A673 (cell line): ENCODE results near the gene WNK1. TPM values are rescaled to one million over a fixed set of nuclear protein-coding genes. Genes with fewer than 3 reads are reported as not detected.

Experiments
- BruUV-seq: library from RNA; stranded (reverse); fragments of 400-500 nt; replicated peaks from 2 replicates; lab custom pipeline; 2021; lab: Mats Ljungman, UMichigan
- CTCF ChIA-PET: fragments of 300-600 bp; sonication (Branson Sonifier 250); formaldehyde crosslinking; loops from one replicate; lab custom pipeline; 2022; ENCODE audit warnings: antibody characterized with exemption; lab: Charles Lee
- POLR2A ChIA-PET: fragments of 300-600 bp; sonication (Branson Sonifier 250); formaldehyde crosslinking; loops from one replicate; lab custom pipeline; 2022; ENCODE audit warnings: antibody characterized with exemption; ENCODE audit not compliant: low non-redundant PET; lab: Charles Lee
- DNase-seq: peaks from one replicate; pipeline ENCODE4 v3.0.0-alpha.2; 2015; ENCODE audit warnings: low spot score
- H3K27ac ChIP-seq: fragments of 200-600 bp; sonication (generic); 2 replicates; pipeline ENCODE4 v1.5.1; 2016; ENCODE audit warnings: mixed run types, low read depth, mild to moderate bottlenecking, mixed read lengths, antibody characterized with exemption, low read length; ENCODE audit not compliant: poor library complexity, severe bottlenecking
- H3K27me3 ChIP-seq: fragments of 200-600 bp; sonication (generic); replicated peaks from 2 replicates; pipeline ENCODE4 v1.6.1; 2017; ENCODE audit warnings: mixed run types, low read depth, mild to moderate bottlenecking, mixed read lengths, antibody characterized with exemption, low read length; ENCODE audit not compliant: insufficient read depth, poor library complexity
- H3K36me3 ChIP-seq: fragments of 200-600 bp; sonication (generic); 2 replicates; pipeline ENCODE4 v1.6.1; 2016; ENCODE audit warnings: mixed run types, mild to moderate bottlenecking, mixed read lengths, antibody characterized with exemption, low read length; ENCODE audit not compliant: insufficient read depth, poor library complexity, severe bottlenecking
- H3K4me1 ChIP-seq: fragments of 200-600 bp; sonication (generic); 2 replicates; pipeline ENCODE4 v1.6.1; 2017; ENCODE audit warnings: mixed run types, mild to moderate bottlenecking, mixed read lengths, antibody characterized with exemption, low read length; ENCODE audit not compliant: insufficient read depth, poor library complexity, severe bottlenecking
- H3K4me3 ChIP-seq: fragments of 200-600 bp; sonication (generic); 2 replicates; pipeline ENCODE4 v1.5.1; 2016; ENCODE audit warnings: low read depth, mixed run types, mild to moderate bottlenecking, mixed read lengths, low read length; ENCODE audit not compliant: poor library complexity, severe bottlenecking
- H3K9me3 ChIP-seq: fragments of 200-600 bp; sonication (generic); 2 replicates; pipeline ENCODE4 v1.6.1; 2016; ENCODE audit warnings: mixed run types, low read depth, mild to moderate bottlenecking, mixed read lengths, antibody characterized with exemption, low read length; ENCODE audit not compliant: poor library complexity, severe bottlenecking
- EZH2 ChIP-seq: fragments of 200-600 bp; sonication (generic); IDR thresholded peaks from 2 replicates; pipeline ENCODE4 v1.6.1; 2017; ENCODE audit warnings: borderline replicate concordance, low read depth, mild to moderate bottlenecking, mixed read lengths, antibody characterized with exemption, low read length; ENCODE audit not compliant: poor library complexity, severe bottlenecking
- intact Hi-C: fragments of 100-400 bp; cut with micrococcal nuclease; formaldehyde crosslinking; loops from one replicate; pipeline ENCODE4 v1.10.0; 2022; ENCODE audit not compliant: unreplicated experiment
- total RNA-seq: library from RNA; stranded (reverse); gene quantifications from 2 replicates; pipeline ENCODE4 v1.2.3, GENCODE V29; 2021
- TF ChIP-seq, protein P1 (sequence below): fragments of 300-800, 200-600 bp; sonication (generic); conservative IDR thresholded peaks from 2 replicates; pipeline ENCODE4 v1.5.1; 2017; ENCODE audit warnings: low read depth, mild to moderate bottlenecking, antibody characterized with exemption, low read length, moderate library complexity, mixed read lengths

WNK1 gene
- total RNA-seq, 1 experiment from 2014 or later, result 161 TPM

DNA sequence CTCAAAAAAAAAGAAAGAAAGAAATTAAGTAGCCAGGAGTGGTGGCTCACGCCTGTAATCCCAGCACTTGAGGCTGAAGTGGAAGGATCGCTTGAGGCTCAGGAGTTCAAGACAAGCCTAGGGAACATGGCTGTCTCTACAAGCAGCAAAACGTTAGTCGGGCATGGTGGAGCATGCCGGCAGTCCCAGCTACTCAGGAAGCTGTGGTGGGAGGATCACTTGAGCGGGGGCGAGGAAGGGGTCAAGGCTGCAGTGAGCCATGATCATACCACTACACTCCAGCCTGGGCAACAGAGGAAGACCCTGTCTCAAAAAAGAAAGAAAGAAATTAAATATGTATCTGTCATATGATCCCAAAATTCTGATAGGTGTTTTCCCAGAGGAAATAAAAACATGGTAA is 191.8 kb downstream of the WNK1 start:
- no TSS peak for BruUV-seq
- POLR2A ChIA-PET, result no interaction called here

DNA sequence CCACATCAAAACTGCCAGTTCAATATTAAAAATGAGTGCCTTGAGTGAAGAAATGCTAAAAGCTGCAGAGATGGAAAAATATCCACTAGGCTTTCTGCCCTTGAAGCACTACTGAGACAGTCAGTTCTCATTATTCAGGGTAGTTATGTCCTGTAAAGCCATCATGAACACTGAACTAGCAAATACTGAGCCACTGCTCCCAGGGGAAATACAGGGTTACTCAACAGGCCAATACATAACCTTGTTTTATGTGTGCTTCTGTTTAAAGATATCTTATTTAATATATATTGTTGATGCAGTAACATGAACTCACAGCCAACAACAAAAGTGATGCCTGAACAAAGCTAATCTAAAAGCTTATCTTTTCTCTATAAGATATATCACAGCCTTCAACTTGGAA is 193.8 kb downstream of the WNK1 start:
- Histone ChIP-seq H3K4me3 (no peak overlapping the region), H3K4me1 (no peaks in the 10 kb centered on the region), H3K9me3 (no peaks in the 10 kb centered on the region), H3K27me3 (no peaks in the 10 kb centered on the region), H3K27ac (peak overlapping the region; percentile 4), H3K36me3 (peaks cover 9% of the 10 kb centered on the region)
- no peak for TF ChIP-seq EZH2
- TF ChIP-seq, protein P1, sequence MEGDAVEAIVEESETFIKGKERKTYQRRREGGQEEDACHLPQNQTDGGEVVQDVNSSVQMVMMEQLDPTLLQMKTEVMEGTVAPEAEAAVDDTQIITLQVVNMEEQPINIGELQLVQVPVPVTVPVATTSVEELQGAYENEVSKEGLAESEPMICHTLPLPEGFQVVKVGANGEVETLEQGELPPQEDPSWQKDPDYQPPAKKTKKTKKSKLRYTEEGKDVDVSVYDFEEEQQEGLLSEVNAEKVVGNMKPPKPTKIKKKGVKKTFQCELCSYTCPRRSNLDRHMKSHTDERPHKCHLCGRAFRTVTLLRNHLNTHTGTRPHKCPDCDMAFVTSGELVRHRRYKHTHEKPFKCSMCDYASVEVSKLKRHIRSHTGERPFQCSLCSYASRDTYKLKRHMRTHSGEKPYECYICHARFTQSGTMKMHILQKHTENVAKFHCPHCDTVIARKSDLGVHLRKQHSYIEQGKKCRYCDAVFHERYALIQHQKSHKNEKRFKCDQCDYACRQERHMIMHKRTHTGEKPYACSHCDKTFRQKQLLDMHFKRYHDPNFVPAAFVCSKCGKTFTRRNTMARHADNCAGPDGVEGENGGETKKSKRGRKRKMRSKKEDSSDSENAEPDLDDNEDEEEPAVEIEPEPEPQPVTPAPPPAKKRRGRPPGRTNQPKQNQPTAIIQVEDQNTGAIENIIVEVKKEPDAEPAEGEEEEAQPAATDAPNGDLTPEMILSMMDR, result no peak
- POLR2A ChIA-PET, result no interaction called here
- CTCF ChIA-PET, result no interaction called here
- DNase-seq, result no peak
- BruUV-seq, result no TSS peak
- intact Hi-C loops, result loop anchor here (5.0 kb wide), 3 partner anchors 129 to 636 kb away; no protein-coding TSS in a partner anchor

More for the DNA sequence above, 191.8 kb downstream of the WNK1 start:
- Histone ChIP-seq H3K4me1 (no peaks in the 10 kb centered on the region), H3K27ac (no peak overlapping the region), H3K27me3 (no peaks in the 10 kb centered on the region), H3K9me3 (no peaks in the 10 kb centered on the region), H3K36me3 (peaks cover 16% of the 10 kb centered on the region), H3K4me3 (no peak overlapping the region)
- intact Hi-C loops, result no loop called here
- DNase-seq, result no peak
- CTCF ChIA-PET, result no interaction called here
- no peak for TF ChIP-seq EZH2
- TF ChIP-seq, protein P1, result no peak

DNA sequence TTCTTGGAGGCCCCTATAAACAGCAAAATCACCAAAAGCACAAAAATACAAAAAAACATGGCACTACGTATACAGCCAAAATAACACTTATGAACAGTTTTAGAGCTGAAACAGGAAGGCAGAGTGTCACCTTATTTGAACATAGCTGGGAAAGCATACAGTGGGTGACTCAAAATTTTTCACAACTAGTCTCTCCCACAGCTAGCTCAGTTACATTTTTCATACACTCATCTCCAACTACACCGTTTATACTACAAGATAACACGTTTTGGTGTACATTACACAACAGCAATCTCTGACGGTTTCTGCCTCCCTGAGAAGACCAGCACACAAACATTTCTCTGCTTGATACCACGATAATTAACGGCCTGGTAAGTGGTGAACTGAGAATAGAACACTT is 194.3 kb downstream of the WNK1 start:
- no TSS peak for BruUV-seq

More for the DNA sequence above, 194.3 kb downstream of the WNK1 start:
- CTCF ChIA-PET, result no interaction called here
- Histone ChIP-seq H3K4me1 (no peaks in the 10 kb centered on the region), H3K27ac (peak overlapping the region; percentile 4), H3K36me3 (peaks cover 9% of the 10 kb centered on the region), H3K9me3 (no peaks in the 10 kb centered on the region), H3K4me3 (no peak overlapping the region), H3K27me3 (no peaks in the 10 kb centered on the region)
- intact Hi-C loops, result loop anchor here (5.0 kb wide), 3 partner anchors 129 to 636 kb away; no protein-coding TSS in a partner anchor
- POLR2A ChIA-PET, result no interaction called here
- DNase-seq, result no peak
- TF ChIP-seq EZH2, result no peak
- TF ChIP-seq, protein P1, result no peak
